ENCODE measurements around the gene KRTAP13-1.

KRTAP13-1 gene

DNA sequence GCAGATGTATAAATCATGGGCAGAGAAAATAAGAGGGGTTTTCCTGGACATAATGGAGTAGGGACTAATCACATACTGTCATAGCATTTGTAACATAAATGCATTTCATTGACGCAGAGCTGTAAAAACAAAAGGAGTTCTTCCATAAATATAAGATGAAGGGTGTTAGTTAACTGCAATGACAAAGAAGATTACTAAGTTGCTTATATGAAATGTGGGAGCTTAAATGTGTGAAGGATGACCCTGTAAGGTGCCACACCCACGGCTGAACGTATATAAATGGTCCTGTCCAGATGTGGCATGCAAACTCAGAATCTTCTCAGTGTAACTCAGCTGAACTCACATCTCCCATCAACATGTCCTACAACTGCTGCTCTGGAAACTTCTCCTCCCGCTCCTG is at the start of gene KRTAP13-1:
Gene KRTAP13-1 (plus strand): TSS at position 301 of the 400 bp plus-strand sequence. CDS start 56 bp downstream, at position 357.
- Histone ChIP-seq H3K9ac (ENCODE audit: low read length) (no peak within 1 kb of the TSS), H3K4me2 (ENCODE audit: low read length) (no peak within 1 kb of the TSS), H3K79me2 (ENCODE audit: low read length) (no peaks in the 10 kb centered on the region), H3K9me3 (ENCODE audit: insufficient read depth, low read length) (no peaks in the 10 kb centered on the region), H3K4me1 (ENCODE audit: low read length) (peaks cover 4% of the 10 kb centered on the region; the same call in 1 of the 2 replicates), H4K20me1 (ENCODE audit: insufficient read depth, low read length) (no peaks in the 10 kb centered on the region), H3K27ac (ENCODE audit: low read length) (no peak within 1 kb of the TSS), H3K4me3 (ENCODE audit: low read length) (no peak within 1 kb of the TSS), H2AFZ (ENCODE audit: low read depth, low read length) (no peak within 1 kb of the TSS), H3K27me3 (ENCODE audit: low read depth, low read length) (no peaks in the 10 kb centered on the region), H3K36me3 (replicated peaks; ENCODE audit: low read depth, low read length) (no peaks in the 10 kb centered on the region)
- TF ChIP-seq EZH2phosphoT487 (IDR thresholded peaks at IDR 0.05; ENCODE audit: low read depth), result no peak
- no peak for TF ChIP-seq CTCF (IDR thresholded peaks at IDR 0.05; ENCODE audit: low read depth, low read length)

DNA sequence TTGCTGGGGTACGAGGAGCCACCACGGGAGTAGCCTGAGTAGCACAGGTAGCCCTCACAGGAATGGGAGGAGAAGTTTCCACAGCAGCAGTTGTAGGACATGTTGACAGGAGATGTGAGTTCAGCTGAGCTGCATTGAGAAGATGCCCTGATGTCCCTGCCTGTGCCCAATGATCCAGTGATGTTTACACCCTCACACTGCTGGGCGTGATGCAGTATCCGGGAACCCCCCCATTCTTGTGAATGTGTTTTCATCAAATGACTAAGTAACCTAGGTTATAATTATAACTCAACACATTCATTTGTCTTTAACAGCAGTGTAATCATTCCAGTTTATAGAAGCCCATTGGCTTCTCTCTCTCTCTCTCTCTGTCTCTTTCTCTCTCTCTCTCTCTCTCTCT is 47.3 kb upstream of the KRTAP13-1 start, which contains the start of gene KRTAP23-1:
Gene KRTAP23-1 (minus strand): TSS at position 101 of the 400 bp plus-strand sequence. CDS start 0 bp downstream, at position 101.
- Histone ChIP-seq H3K27ac (ENCODE audit: low read length) (no peak within 1 kb of the TSS), H2AFZ (ENCODE audit: low read depth, low read length) (no peak within 1 kb of the TSS), H3K4me2 (ENCODE audit: low read length) (no peak within 1 kb of the TSS), H3K9me3 (ENCODE audit: insufficient read depth, low read length) (no peaks in the 10 kb centered on the region), H3K9ac (ENCODE audit: low read length) (no peak within 1 kb of the TSS), H3K4me3 (ENCODE audit: low read length) (no peak within 1 kb of the TSS), H3K4me1 (ENCODE audit: low read length) (no peaks in the 10 kb centered on the region), H4K20me1 (ENCODE audit: insufficient read depth, low read length) (no peaks in the 10 kb centered on the region), H3K36me3 (replicated peaks; ENCODE audit: low read depth, low read length) (no peaks in the 10 kb centered on the region), H3K27me3 (ENCODE audit: low read depth, low read length) (no peaks in the 10 kb centered on the region), H3K79me2 (ENCODE audit: low read length) (no peaks in the 10 kb centered on the region)
- TF ChIP-seq CTCF (IDR thresholded peaks at IDR 0.05; ENCODE audit: low read depth, low read length), result no peak
- no peak for TF ChIP-seq EZH2phosphoT487 (IDR thresholded peaks at IDR 0.05; ENCODE audit: low read depth)

DNA sequence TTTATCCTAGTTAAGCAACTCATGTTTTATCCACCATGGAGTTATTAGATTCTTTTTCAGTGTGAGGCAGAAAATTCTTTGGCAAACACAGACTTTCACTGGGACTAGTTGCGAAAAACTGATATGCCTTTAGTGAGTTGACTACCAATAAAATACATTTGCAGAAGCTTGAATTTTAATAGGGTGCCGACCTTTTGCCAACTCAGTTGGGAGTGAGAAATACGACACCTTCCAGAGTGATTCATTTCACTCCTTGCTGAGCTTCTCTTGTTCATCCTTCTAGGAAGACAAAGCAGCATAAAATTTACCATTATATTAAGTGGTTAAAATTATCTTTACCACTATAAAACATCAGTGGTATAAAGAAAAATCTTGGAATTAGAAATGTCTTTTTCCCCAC is 46.3 kb upstream of the KRTAP13-1 start:
- TF ChIP-seq EZH2phosphoT487 (IDR thresholded peaks at IDR 0.05; ENCODE audit: low read depth) (no peak), CTCF (IDR thresholded peaks at IDR 0.05; ENCODE audit: low read depth, low read length) (no peak)
- no peak overlapping the region for H3K4me3 ChIP-seq (ENCODE audit: low read length)
- H3K27me3 ChIP-seq (ENCODE audit: low read depth, low read length), result no peaks in the 10 kb centered on the region
- H3K9ac ChIP-seq (ENCODE audit: low read length), result no peak overlapping the region
- no peak overlapping the region for H2AFZ ChIP-seq (ENCODE audit: low read depth, low read length)
- no peaks in the 10 kb centered on the region for H3K9me3 ChIP-seq (ENCODE audit: insufficient read depth, low read length)
- H3K4me2 ChIP-seq (ENCODE audit: low read length), result no peak overlapping the region
- no peaks in the 10 kb centered on the region for H3K36me3 ChIP-seq (replicated peaks; ENCODE audit: low read depth, low read length)
- no peak overlapping the region for H3K27ac ChIP-seq (ENCODE audit: low read length)
- H3K79me2 ChIP-seq (ENCODE audit: low read length), result no peaks in the 10 kb centered on the region
- no peaks in the 10 kb centered on the region for H4K20me1 ChIP-seq (ENCODE audit: insufficient read depth, low read length)
- no peaks in the 10 kb centered on the region for H3K4me1 ChIP-seq (ENCODE audit: low read length)

DNA sequence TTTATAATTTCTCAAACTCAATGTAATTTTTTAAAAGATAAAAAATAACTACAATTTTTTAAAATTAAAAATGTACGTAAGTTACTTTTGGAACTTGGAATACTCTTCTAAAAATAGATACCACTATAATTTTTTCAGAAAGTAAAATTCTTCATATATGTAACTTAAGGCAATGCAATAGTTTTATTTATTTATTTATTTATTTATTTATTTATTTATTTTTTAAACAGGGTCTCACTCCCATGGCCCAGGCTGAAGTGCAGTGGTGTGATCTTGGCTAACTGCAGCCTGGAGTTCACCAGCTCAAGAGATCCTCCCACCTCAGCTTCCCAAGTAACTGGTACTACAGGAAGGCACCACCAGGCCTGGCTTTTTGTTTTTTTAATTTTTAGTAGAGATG is 44.3 kb upstream of the KRTAP13-1 start:
- no peak overlapping the region for H3K4me3 ChIP-seq (ENCODE audit: low read length)
- H3K4me2 ChIP-seq (ENCODE audit: low read length), result no peak overlapping the region
- no peaks in the 10 kb centered on the region for H3K79me2 ChIP-seq (ENCODE audit: low read length)

More for the DNA sequence above, 44.3 kb upstream of the KRTAP13-1 start:
- TF ChIP-seq EZH2phosphoT487 (IDR thresholded peaks at IDR 0.05; ENCODE audit: low read depth), result no peak
- no peak for TF ChIP-seq CTCF (IDR thresholded peaks at IDR 0.05; ENCODE audit: low read depth, low read length)
- Histone ChIP-seq H3K27me3 (ENCODE audit: low read depth, low read length) (no peaks in the 10 kb centered on the region), H4K20me1 (ENCODE audit: insufficient read depth, low read length) (no peaks in the 10 kb centered on the region), H3K9me3 (ENCODE audit: insufficient read depth, low read length) (no peaks in the 10 kb centered on the region), H3K27ac (ENCODE audit: low read length) (no peak overlapping the region), H3K4me1 (ENCODE audit: low read length) (no peaks in the 10 kb centered on the region), H3K9ac (ENCODE audit: low read length) (no peak overlapping the region), H2AFZ (ENCODE audit: low read depth, low read length) (no peak overlapping the region), H3K36me3 (replicated peaks; ENCODE audit: low read depth, low read length) (no peaks in the 10 kb centered on the region)
